ENCODE measurements around the gene C3AR1. TPM values are rescaled to one million over a fixed set of nuclear protein-coding genes. Genes with fewer than 3 reads are reported as not detected.
A peak's percentile ranks its signal among the peaks of the same experiment; 100 is the strongest.
"Not testable (repeated sequence)": the region's sequence is repeated elsewhere in the genome, so short reads cannot be mapped to it uniquely, and the experiment has no call there.

C3AR1 gene
- 1 to 10 TPM in 3 of 4 donors, under 1 TPM in 1; 0.79 to 2.0 (median 1.3) TPM for total RNA-seq

DNA sequence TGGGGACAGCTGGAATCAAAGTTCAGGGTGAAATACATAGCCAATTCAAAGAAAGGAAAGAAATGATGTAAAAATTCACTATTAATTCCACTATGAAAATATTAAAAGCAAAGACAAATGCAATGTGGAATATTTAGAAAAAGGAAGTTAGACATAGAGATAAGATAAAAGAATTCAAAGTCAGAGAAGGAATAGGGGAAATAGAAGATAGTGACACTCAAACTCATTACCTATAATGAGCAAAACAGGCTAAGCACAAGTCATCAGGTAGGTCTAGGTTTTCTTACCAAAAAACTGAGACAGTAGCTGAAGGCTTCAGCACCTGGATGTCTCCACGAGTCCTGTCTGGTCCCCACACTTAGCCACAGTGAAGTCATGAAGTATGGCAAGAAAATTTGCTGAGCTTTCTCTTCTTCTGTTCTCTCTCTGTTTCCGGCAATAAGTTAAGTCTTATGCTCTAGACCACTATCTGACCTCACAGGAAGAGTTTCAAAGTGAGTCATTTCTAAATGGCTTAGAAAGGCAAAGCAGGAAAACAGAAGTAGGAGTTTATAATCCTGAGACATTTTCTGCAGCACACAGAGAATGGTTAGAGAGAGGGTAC is at the start of gene C3AR1:
Gene C3AR1 (minus strand): TSS at position 369 of the 604 bp plus-strand sequence. CDS start 6,174 bp downstream, outside the sequence.
- Histone ChIP-seq H3K4me3 (peak within 1 kb of the TSS; percentile 29), H3K27ac (peak within 1 kb of the TSS; percentile 54), H3K4me1 (no peaks in the 10 kb centered on the region), H3K27me3 (no peaks in the 10 kb centered on the region), H3K36me3 (no peaks in the 10 kb centered on the region), H3K9me3 (no peaks in the 10 kb centered on the region)
- no peak for DNase-seq (ENCODE audit: low spot score in 2 of 2)
- WGBS: 41% methylated on average over 2 of the region's 2 CpGs
- TF ChIP-seq, protein P1, sequence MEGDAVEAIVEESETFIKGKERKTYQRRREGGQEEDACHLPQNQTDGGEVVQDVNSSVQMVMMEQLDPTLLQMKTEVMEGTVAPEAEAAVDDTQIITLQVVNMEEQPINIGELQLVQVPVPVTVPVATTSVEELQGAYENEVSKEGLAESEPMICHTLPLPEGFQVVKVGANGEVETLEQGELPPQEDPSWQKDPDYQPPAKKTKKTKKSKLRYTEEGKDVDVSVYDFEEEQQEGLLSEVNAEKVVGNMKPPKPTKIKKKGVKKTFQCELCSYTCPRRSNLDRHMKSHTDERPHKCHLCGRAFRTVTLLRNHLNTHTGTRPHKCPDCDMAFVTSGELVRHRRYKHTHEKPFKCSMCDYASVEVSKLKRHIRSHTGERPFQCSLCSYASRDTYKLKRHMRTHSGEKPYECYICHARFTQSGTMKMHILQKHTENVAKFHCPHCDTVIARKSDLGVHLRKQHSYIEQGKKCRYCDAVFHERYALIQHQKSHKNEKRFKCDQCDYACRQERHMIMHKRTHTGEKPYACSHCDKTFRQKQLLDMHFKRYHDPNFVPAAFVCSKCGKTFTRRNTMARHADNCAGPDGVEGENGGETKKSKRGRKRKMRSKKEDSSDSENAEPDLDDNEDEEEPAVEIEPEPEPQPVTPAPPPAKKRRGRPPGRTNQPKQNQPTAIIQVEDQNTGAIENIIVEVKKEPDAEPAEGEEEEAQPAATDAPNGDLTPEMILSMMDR (IDR thresholded peaks at IDR 0.05): no peak
- TF ChIP-seq POLR2A (IDR thresholded peaks at IDR 0.05) (peak in 1 of 2 donors; percentile 42), POLR2AphosphoS5 (IDR thresholded peaks at IDR 0.05) (no peak)

DNA sequence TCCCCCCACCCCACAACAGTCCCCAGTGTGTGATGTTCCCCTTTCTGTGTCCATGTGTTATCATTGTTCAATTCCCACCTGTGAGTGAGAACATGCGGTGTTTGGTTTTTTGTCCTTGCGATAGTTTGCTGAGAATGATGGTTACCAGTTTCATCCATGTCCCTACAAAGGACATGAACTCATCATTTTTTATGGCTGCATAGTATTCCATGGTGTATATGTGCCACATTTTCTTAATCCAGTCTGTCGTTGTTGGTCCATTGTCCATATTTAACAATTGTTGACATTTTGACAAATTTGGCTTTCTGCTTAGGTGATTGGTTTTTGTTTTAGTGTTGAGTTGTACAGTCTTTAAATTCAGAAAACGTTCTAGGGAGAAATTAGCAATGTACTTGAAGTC is 47.0 kb upstream of the C3AR1 start:
- H3K9me3 ChIP-seq; DNase-seq (ENCODE audit: low spot score in 2 of 2); H3K27me3 ChIP-seq; H3K4me3 ChIP-seq; H3K27ac ChIP-seq; H3K36me3 ChIP-seq; H3K4me1 ChIP-seq: not testable (repeated sequence)
- 97% methylated on average over 4 of the region's 4 CpGs for WGBS

DNA sequence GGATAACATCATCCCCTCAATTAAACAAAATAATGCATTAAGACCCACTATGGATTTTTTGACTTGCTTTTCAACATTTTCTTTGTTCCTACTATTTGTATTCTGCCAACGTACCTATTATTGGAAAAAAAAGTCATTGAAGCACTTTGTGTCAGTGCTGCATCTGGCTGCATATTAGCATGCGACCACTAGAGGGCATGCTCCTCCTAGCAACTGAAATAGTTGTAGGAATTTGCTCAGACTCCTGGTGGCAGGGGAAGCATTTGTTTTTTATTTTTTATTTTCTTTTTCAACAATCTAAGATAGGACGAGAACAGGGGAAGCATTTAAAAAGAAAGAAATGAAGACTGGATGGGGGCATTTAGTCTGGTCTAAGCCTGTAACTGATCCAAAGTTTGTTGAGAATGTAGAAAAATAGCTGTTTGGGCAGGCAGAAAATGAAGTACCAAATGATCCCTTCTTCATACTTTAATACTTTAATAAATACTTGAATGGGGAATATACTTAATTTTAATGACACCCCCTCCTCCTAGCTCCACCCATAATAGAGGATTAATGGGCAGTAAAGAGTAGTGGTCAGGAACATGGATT is 42.7 kb upstream of the C3AR1 start:
- 3% methylated on average over 3 of the region's 3 CpGs for WGBS
- Histone ChIP-seq H3K4me1 (no peaks in the 10 kb centered on the region), H3K36me3 (no peaks in the 10 kb centered on the region), H3K27me3 (no peaks in the 10 kb centered on the region), H3K4me3 (no peak overlapping the region), H3K27ac (no peak overlapping the region), H3K9me3 (peaks cover 5% of the 10 kb centered on the region)
- peak; percentile 77 to 88 for DNase-seq (ENCODE audit: low spot score in 2 of 2)
- no peak for TF ChIP-seq POLR2A (IDR thresholded peaks at IDR 0.05)
- TF ChIP-seq, protein P1 (IDR thresholded peaks at IDR 0.05): peak; percentile 93
- TF ChIP-seq POLR2AphosphoS5 (IDR thresholded peaks at IDR 0.05): no peak
- no peak for TF ChIP-seq EP300 (IDR thresholded peaks at IDR 0.05)

DNA sequence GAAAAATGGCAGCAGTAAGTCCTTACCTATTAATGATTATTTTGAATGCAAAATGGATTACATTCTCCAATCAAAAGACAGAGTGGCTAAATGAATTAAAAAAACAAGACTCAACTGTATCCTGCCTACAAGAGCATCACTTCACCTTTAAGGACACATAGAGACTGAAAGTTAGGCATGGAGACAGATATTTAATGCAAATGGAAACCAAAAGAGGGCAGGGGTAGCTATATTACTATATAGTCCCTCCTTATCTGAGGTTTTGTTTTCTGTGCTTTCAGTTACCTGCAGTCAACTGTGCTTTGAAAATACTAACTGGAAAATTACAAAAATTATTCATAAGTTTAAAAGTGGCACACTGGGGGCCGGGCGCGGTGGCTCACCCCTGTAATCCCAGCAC is 33.1 kb upstream of the C3AR1 start:
- DNase-seq (ENCODE audit: low spot score in 2 of 2): no peak
- Histone ChIP-seq H3K36me3 (peaks cover 41% of the 10 kb centered on the region), H3K4me1 (no peaks in the 10 kb centered on the region), H3K4me3 (no peak overlapping the region), H3K27me3 (no peaks in the 10 kb centered on the region), H3K27ac (no peak overlapping the region), H3K9me3 (no peaks in the 10 kb centered on the region)
- 90% methylated on average over 3 of the region's 3 CpGs for WGBS
- TF ChIP-seq POLR2AphosphoS5 (IDR thresholded peaks at IDR 0.05) (no peak), POLR2A (IDR thresholded peaks at IDR 0.05) (no peak), EP300 (IDR thresholded peaks at IDR 0.05) (no peak)
- TF ChIP-seq, protein P1 (IDR thresholded peaks at IDR 0.05): no peak

DNA sequence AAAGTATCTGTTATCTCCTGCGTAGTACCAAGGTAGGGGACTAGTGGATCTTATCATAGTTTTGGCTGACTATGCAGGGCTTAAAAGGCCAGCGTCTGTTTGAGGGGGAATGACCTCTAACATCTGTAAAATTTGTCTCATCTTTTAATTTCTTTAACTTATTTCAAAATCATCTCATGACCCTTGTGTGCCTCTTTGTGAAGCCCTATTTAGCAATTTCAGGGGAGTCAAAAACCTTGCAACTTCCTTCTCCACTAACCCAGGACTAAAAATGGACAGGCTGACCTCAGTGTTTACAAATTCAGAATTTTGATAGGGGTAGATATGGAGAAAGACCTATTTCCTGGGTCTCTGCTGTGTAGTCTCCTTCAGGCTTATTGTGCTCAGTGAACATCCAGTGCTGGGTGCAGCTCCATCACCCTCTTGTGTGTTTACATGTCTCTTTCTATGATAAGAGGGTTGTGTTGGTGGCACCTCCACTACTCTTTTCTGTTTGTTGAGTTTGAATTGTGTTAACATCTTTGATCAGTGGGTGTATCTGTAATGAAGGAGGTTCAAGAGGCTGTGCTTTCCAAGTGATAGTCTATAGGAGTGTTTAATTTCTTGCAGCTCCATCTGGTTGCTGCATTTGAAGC is 30.2 kb upstream of the C3AR1 start:
- WGBS: 94% methylated on average over 2 of the region's 2 CpGs

More for the DNA sequence above, 30.2 kb upstream of the C3AR1 start:
- peaks cover 70% of the 10 kb centered on the region for H3K36me3 ChIP-seq
- no peak overlapping the region for H3K27ac ChIP-seq
- H3K27me3 ChIP-seq: no peaks in the 10 kb centered on the region
- H3K9me3 ChIP-seq: no peaks in the 10 kb centered on the region
- TF ChIP-seq, protein P1 (IDR thresholded peaks at IDR 0.05): no peak
- TF ChIP-seq EP300 (IDR thresholded peaks at IDR 0.05): no peak
- H3K4me3 ChIP-seq: no peak overlapping the region
- no peaks in the 10 kb centered on the region for H3K4me1 ChIP-seq
- no peak for DNase-seq (ENCODE audit: low spot score in 2 of 2)
